UCSD-AML1 (cell line): ENCODE measurements around the gene SOBP.
"Not testable (repeated sequence)": the region's sequence is repeated elsewhere in the genome, so short reads cannot be mapped to it uniquely, and the experiment has no call there.

Experiments used
- DNase-seq: peaks from one replicate; lab custom pipeline; 2025; ENCODE audit not compliant: unreplicated experiment; lab: John Stamatoyannopoulos, UW

The SOBP gene

DNA sequence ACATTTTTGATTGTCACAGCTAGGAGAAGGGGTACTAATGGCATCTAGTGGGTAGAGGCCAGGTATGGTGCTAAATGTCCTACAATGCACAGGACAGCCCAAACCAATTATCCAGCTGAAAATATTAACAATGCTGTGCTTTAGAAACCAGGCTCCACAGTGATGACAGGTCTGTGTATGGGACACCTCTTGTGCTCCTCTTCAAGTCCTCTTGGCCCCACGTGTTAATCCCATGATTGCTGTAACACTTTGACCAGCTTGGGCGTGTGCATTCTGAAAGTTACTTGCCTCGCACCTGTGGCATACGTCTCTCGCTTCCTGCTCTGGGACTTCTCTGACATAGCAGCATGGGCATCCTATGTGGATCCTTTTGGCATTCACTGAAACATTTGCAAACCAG is 29.3 kb downstream of the SOBP start:
- DNase-seq: not testable (repeated sequence)

DNA sequence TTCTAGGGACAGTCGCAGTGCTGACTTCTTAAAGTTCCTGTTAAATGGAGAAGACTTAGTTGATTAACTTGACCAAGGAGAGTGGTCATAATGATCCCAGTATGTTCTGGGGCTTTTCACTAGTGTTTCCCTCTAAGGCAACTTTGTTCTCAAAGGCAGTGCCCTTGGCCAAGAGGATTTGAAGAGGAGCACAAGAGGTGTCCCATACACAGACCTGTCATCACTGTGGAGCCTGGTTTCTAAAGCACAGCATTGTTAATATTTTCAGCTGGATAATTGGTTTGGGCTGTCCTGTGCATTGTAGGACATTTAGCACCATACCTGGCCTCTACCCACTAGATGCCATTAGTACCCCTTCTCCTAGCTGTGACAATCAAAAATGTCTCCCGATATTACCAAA is 30.8 kb downstream of the SOBP start:
- DNase-seq: not testable (repeated sequence)

DNA sequence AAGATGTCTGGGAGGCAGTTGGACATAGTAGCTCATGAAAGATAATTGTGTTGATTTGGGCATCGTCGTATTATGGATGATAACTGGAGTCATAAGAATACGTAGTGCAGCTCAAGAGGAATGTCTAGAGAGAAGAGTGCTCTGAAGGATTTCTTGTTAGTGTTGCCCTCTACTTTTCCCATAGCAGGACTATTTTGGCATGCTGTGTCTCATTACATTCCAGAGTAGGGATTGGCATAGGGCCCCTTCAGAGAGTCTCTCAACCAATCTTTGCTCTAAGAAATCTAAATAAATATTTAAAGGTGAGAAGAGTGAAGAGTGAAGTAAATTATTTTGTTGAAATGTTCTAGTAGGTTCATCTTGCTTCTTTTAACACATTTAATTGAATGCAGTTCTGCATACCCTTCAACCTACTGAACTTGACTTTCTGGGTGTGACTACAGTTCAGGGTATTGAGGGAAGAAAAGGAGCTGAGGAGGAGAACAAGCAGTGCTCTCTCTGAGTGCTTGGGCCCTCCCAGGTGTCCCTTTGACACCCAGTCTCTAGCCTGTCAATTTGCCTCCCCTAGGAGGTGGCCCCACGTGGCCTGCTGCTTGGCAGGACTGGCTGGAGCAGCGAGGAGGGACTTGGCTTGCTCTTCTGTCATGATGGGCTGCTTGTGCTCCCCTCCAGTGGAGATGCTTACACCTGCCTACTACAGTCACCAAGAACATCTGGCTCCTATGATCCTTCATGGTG is 33.3 kb downstream of the SOBP start:
- DNase-seq: no peak

GRCh38 chr6:107523794-107524193 is 33.9 kb downstream of the SOBP start:
- DNase-seq: no peak

DNA sequence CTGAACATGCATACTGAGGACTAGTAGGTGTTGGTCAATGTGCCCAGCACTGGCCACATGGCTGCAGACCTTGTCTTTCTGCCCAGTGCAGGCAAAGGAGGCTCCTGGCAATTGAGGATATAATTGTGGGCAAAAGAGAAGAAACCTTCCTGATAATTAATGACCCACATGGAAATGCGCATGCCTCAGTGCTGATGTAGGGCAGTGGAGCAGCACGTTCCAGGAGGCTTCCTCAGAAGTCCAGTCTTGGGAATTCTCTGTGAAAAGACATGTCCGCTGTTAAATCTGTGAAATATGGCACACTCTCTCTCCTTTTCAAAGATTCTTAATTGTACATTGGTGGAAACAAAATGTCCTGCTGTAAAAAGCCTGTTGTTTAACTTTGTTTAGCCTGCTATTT is 34.7 kb downstream of the SOBP start:
- DNase-seq: no peak

DNA sequence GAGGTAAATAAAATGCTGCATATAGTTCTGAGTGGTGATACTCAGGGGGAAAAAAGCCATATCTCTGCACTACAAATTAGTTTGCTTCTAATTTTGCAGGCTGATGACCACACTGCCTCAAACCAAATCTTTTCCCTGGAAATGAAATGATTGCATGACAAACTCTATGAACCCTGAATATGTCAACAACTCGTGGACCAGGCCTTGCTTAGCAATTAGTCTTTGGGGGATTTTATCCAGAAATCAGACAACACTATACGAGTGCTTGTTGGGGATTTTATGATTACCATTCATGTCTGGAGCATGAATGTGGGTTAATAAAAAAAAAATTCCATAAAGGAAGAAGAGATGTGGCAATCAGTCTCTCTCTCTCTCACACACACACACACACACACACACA is 42.0 kb downstream of the SOBP start:
- DNase-seq: no peak

- DNase-seq: no peak
Measured at GRCh38 chr6:107532706-107533105, 42.8 kb downstream of the SOBP start.

DNA sequence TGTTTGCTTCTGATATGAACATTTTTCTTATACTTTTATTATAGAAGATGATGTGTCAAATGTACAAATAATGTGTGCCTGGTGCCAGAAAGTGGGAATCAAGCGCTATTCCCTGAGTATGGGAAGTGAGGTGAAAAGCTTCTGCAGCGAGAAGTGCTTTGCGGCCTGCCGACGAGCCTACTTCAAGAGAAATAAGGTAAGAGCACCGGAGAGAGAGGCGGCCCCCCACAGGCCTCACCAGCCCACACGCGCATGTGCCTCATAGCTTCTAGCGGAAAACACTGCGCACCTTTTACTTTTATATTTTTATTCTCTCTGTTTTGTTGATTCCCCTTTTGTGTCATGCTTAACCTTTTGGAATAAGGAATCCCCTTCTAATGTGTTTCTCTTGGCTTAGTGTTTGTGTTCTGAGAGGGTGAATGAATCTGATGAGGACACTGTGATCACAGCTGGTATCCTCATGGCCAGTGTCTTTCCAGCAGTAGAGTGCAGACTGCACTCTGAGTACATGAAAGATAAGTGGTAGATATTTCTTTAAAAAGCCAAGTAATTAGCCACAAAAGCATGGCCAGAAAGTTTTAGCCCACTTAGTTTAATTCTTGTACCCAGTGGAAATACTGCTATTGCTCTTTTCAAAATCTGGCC is 43.6 kb downstream of the SOBP start:
- DNase-seq: no peak

DNA sequence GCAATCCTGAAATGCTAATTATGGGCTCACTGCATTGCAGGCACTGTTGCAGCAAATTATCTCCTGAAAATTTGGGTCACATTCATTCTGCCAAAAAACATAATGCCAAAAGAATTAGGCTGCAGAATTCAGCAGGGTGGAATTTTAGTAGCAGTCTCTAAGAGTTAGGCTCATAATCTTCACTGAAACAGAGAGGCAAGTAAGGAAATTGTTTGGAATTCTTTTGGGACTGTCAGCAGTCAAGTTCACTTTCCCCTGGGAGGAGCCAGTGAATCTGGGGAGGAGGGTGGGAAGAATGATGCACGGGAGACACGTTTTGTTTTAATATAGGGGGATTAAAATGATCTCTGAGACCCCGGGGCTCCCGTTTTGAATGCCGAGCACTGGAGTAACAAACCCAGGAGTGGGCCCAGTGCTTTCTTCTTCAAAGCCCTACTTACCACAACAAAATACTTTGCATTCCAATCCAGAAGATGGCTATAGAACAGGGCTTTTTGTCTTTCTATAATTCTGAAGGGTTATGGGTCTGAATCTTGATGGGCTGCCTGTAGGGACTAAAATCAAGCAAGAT is 44.7 kb downstream of the SOBP start:
- no peak for DNase-seq

- DNase-seq: no peak
Measured at GRCh38 chr6:107535626-107536025, 45.7 kb downstream of the SOBP start.

DNA sequence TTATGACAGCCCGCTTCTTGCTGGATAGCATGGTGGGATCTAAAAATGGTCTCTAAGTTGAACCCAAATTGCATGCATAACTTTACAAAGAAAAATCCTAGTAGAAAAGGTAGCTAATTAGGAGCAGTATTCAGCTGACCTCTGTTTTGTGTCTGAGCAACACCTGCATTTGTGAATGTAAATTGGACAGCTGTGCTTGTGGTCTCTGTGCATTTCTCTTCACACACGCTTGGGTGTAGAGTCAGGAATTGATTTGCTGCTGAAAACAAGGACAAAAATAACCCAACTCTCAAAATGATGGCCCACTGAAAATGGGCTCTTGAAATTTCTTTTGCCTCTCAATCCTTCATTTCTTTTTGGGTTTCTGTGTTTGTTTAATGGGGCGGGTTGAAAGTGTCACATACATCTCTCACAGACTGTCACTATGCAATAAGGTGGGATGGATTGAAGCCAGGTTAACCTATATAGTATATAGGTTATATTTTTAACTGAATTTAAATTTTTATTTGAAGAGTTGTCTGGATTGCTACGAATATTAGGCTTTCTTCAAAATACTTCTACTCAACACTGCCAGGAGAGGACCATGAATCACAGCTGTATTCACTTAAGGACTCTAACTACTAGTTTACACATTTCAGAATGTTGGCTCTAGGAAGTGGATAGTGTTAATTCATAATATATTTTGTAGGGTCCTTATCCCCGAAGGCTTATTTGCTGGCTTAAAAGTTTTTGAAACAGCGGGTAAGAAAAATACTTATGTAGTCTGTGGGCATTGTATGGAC is 46.5 kb downstream of the SOBP start:
- no peak for DNase-seq

DNA sequence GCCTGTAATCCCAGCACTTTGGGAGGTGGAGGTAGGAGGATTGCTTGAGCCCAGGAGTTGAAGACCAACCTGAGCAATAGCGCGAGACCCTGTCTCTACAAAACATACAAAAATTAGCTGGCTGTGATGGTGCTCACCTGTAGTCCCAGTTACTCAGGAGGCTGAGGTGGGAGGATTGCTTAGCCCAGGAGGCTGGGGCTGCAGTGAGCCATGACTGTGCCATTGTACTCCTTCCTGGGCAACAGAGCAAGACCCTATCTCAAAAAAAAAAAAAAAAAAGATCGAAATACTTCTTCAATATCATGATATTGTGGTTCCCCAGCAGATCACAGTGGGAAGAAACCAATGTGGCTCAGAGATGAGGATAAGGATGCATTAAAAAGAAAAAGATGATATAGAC is 47.6 kb downstream of the SOBP start:
- no peak for DNase-seq

- DNase-seq: no peak
Measured at GRCh38 chr6:107538856-107539387, 49.0 kb downstream of the SOBP start.

GRCh38 chr6:107539409-107539808 is 49.5 kb downstream of the SOBP start:
- no peak for DNase-seq

DNA sequence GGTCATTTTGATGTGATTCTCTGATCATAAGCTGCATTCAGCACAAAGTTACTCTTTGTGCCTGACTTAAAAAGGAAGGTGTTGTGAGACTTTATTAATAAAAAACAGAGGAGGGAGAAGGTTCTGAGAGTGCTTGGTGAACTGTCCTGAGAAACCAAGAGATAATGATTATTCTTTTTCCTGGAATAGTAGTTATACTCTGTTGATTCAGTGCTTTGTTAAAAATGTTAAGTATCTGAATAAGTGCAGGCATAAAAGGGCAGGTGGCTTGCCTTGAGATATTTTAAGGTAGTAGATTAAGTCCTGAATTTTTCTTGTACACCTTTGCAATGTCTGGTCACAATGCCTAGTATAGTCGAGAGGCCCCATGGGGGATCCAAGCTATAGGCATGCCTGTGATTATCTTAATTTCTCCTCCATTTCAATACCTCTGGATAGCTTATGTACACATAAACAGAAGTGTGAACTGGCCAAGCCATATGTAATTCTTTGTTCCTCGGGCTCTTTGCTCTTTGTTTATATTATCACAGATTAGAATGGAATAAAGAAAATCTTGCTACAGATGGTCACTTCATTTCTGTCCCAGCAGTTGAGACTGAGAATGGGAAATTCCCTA is 50.0 kb downstream of the SOBP start:
- DNase-seq: no peak

DNA sequence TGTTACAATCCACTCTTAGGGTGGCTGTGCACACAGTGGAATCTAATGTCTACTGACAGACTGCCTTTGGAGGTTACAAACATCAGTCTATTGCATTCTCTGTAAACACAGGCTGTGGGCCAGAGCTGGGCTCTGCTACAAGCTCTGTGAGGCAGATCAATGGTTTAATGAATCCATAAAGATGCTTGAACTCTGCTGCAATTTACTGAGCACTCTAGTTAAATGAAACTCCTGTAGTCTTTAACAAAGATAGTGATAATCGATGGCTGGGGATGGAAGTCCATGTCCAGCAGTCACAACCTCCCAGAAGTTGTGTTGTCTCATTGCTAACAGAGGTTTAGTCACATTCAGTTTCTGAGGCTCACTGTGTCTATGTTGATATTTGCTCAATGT is 50.5 kb downstream of the SOBP start:
- DNase-seq: no peak

DNA sequence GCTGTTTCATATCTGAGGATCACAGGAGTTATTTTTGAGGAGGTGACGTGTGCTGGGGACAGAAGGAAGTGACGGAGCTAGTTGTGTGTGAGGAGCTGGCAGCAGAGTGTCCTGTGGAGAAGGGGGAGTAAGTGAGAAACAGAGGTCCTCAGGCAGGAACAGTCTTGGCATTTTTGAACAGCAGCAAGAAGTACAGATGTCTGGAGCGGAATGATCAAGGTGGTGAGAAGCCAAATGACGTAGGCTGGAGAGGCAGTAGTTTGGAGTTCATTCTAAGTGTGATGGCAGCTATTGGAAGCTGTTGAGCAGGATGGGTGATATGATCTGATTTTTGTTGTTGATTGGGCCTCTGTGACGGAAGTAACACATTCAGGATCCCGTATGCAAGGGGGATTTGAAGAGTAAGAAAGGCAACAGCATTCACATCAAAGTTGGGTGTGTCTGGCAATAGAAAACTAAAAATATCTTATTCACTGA is 52.3 kb downstream of the SOBP start:
- DNase-seq: no peak

DNA sequence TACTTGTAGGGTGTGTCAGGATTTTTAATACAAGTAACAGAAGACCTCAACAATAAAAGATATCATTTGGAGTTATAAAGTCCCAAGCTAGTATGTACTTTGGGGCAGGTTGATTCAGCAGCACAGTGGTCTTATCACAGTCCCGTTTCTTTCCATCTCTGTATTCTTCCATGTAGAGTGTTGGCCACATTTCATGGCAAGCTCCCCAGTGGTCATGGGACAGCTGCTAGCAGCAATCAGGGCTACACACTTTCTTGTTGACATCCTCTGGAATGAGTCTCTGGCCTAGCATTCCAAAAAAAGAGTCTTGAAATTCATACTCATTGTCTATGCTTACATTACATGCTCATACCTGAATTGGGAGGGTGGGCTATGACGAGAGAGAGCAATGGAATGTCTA is 53.2 kb downstream of the SOBP start:
- DNase-seq: no peak

- DNase-seq: no peak
Measured at GRCh38 chr6:107543567-107543966, 53.6 kb downstream of the SOBP start.

- no peak for DNase-seq
Measured at GRCh38 chr6:107545763-107546162, 55.8 kb downstream of the SOBP start.
